Osteocyte (in vitro differentiated cells): ENCODE measurements around the gene PNPLA2. TPM values are rescaled to one million over a fixed set of nuclear protein-coding genes. Genes with fewer than 3 reads are reported as not detected.

Source experiments
- DNase-seq: peaks from one replicate; pipeline ENCODE4 v3.0.0; 2021; ENCODE audit warnings: mixed read lengths; ENCODE audit not compliant: unreplicated experiment; ENCODE audit errors: extremely low spot score
- H3K27ac Mint-ChIP-seq: one replicate; pipeline ENCODE4 v1.8.0; 2021; ENCODE audit warnings: mild to moderate bottlenecking, mixed read lengths; ENCODE audit not compliant: unreplicated experiment
- H3K27me3 Mint-ChIP-seq: one replicate; pipeline ENCODE4 v1.8.0; 2021; ENCODE audit warnings: mixed read lengths; ENCODE audit not compliant: unreplicated experiment
- H3K36me3 Mint-ChIP-seq: one replicate; pipeline ENCODE4 v1.8.0; 2021; ENCODE audit warnings: mixed read lengths; ENCODE audit not compliant: unreplicated experiment
- H3K4me1 Mint-ChIP-seq: one replicate; pipeline ENCODE4 v1.8.0; 2021; ENCODE audit warnings: mixed read lengths; ENCODE audit not compliant: unreplicated experiment
- H3K4me3 Mint-ChIP-seq: one replicate; pipeline ENCODE4 v1.8.0; 2021; ENCODE audit warnings: mild to moderate bottlenecking, moderate library complexity, mixed read lengths; ENCODE audit not compliant: unreplicated experiment
- H3K9me3 Mint-ChIP-seq: one replicate; pipeline ENCODE4 v1.8.0; 2021; ENCODE audit warnings: mixed read lengths; ENCODE audit not compliant: unreplicated experiment
- total RNA-seq: library from RNA; stranded (reverse); gene quantifications from 2 replicates; pipeline ENCODE4 v1.2.1, GENCODE V29; 2021
- TF ChIP-seq, protein P1 (sequence below): fragments of 200-600 bp; sonication (generic); IDR thresholded peaks from 2 replicates; pipeline ENCODE4 v1.5.0; 2021; ENCODE audit warnings: antibody characterized with exemption, mild to moderate bottlenecking, moderate library complexity

Gene PNPLA2
- total RNA-seq, 1 donor from 2014 or later, result 96.4 TPM

- Mint-ChIP-seq H3K27me3 (no peaks in the 10 kb centered on the region), H3K4me3 (peak overlapping the region; percentile 58), H3K27ac (peak overlapping the region; percentile 54), H3K4me1 (peaks cover 56% of the 10 kb centered on the region), H3K9me3 (no peaks in the 10 kb centered on the region), H3K36me3 (peaks cover 7% of the 10 kb centered on the region)
- TF ChIP-seq, protein P1, sequence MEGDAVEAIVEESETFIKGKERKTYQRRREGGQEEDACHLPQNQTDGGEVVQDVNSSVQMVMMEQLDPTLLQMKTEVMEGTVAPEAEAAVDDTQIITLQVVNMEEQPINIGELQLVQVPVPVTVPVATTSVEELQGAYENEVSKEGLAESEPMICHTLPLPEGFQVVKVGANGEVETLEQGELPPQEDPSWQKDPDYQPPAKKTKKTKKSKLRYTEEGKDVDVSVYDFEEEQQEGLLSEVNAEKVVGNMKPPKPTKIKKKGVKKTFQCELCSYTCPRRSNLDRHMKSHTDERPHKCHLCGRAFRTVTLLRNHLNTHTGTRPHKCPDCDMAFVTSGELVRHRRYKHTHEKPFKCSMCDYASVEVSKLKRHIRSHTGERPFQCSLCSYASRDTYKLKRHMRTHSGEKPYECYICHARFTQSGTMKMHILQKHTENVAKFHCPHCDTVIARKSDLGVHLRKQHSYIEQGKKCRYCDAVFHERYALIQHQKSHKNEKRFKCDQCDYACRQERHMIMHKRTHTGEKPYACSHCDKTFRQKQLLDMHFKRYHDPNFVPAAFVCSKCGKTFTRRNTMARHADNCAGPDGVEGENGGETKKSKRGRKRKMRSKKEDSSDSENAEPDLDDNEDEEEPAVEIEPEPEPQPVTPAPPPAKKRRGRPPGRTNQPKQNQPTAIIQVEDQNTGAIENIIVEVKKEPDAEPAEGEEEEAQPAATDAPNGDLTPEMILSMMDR, result no peak
- no peak for DNase-seq
These were observed 10.6 kb downstream of the PNPLA2 start for GRCh38 chr11:829176-829846.

DNA sequence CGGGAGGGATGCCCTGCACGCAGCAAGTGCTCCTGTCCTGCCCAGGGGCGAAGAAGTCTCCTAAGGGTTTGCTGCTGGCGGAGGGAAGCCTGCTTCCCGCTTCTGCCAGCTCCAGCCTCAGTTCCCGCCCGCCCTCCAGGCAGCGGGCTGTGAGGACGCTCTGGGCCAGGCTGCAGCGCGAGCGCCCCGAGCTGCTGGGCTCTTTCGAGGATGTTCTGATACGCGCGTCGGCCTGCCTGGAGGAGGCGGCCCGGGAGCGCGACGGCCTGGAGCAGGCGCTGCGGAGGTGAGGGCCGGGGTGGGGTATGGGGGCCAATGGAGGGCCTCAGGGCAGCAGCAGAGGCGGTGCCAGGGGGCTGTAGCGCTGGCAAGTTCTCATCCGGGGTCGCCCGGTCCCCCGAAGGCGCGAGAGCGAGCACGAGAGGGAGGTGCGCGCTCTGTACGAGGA lies 11.2 kb downstream of the PNPLA2 start:
- no peaks in the 10 kb centered on the region for H3K27me3 Mint-ChIP-seq
- TF ChIP-seq, protein P1, result no peak
- peaks cover 5% of the 10 kb centered on the region for H3K36me3 Mint-ChIP-seq
- H3K4me3 Mint-ChIP-seq, result peak overlapping the region; percentile 58
- H3K27ac Mint-ChIP-seq, result peak overlapping the region; percentile 54
- H3K9me3 Mint-ChIP-seq, result no peaks in the 10 kb centered on the region
- H3K4me1 Mint-ChIP-seq, result peaks cover 62% of the 10 kb centered on the region
- DNase-seq, result no peak

GRCh38 chr11:830295-831117 lies 11.8 kb downstream of the PNPLA2 start:
- DNase-seq, result no peak
- TF ChIP-seq, protein P1, result no peak
- Mint-ChIP-seq H3K27ac (no peak overlapping the region), H3K27me3 (no peaks in the 10 kb centered on the region), H3K4me3 (peak overlapping the region; percentile 58), H3K9me3 (no peaks in the 10 kb centered on the region), H3K36me3 (no peaks in the 10 kb centered on the region), H3K4me1 (peaks cover 67% of the 10 kb centered on the region)

DNA sequence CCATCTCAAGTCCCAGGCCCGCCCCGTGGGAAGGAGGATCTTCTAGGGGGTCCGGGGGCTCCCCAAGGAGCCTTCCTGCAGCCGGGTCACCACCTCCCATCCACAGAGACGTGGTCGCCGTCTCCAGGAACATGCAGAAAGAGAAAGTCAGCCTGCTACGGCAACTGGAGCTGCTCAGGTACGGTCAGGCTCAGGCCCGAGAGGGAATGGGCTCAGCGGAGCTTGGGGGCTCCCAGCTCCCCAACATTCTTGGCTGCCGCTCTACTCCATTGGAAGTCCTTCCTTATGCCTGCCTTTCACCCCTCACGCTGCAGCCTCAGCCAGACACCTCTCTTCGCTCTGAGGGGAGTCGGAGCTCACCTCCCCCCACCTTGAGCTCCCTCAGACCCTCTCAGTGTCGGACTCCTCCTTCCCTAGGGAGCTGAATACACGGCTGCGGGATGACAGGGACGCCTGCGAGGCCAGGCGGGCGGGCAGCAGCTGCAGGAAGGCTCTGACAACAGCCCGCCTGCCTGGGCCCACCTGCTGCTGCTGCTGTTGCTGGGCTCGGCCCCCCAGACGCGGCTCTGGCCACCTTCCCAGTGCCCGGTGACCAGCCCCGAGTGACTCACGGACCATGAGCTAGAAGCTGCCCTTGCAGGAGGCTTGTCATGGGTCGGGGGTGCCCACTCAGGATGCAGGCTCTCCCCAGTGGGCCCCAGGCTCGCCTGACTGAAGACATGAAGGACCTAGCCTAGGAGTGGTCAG lies 12.6 kb downstream of the PNPLA2 start:
- no peak for DNase-seq
- Mint-ChIP-seq H3K4me1 (peaks cover 67% of the 10 kb centered on the region), H3K36me3 (no peaks in the 10 kb centered on the region), H3K9me3 (no peaks in the 10 kb centered on the region), H3K27ac (peak overlapping the region; percentile 23), H3K4me3 (peak overlapping the region; percentile 62), H3K27me3 (no peaks in the 10 kb centered on the region)
- TF ChIP-seq, protein P1, result no peak
